ENCODE results near the gene RPS8.
"Not testable (repeated sequence)": the region's sequence is repeated elsewhere in the genome, so short reads cannot be mapped to it uniquely, and the experiment has no call there.

RPS8 gene

DNA sequence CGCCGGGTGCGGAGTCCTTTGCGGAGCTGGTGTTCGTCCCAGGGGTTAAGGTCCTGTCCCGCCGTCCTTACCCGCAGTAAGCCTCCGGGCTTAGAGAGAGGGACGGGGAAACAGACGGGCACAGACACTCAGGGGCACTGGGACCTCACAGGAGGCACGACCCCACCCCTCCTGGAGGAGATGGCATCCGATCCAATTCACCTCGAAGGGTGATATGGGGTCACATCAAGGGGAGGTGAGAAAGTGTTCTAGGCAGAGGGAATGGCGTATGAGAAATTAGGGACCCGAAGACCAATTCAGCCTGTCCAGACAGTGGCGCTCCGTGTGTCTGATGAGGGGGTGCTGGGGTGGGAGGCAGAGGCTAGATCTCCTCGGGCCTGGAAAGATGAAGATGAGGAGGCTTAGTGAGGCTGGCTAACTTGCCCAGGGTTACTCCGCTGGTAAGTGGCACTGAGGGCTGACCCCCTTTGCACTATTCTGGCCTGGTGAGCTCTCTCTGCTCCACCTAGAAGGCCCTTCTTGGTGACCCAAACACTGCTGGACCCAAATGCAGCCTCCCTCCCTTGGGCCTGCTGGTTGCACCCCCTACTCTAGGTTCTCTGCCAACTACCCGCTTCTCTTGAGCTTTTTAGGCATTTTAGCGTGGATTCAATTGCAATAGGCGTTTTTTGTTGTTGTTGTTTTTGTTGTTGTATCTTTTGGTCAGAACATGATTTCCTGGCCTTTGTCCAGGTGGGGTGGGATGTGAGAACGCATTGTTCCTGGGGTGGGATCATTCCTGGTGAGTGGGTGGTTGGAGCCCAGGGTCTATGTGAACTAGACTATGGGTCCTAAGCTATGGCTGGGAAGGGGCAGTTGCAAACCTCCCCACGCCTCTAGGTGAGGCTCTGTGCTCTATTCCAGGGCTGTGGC lies 45.2 kb downstream of the RPS8 start:
- no peak for DNase-seq (ENCODE audit: low spot score)

- DNase-seq (ENCODE audit: low spot score): no peak
Observed at GRCh38 chr1:44821240-44821715, 45.9 kb downstream of the RPS8 start.

DNA sequence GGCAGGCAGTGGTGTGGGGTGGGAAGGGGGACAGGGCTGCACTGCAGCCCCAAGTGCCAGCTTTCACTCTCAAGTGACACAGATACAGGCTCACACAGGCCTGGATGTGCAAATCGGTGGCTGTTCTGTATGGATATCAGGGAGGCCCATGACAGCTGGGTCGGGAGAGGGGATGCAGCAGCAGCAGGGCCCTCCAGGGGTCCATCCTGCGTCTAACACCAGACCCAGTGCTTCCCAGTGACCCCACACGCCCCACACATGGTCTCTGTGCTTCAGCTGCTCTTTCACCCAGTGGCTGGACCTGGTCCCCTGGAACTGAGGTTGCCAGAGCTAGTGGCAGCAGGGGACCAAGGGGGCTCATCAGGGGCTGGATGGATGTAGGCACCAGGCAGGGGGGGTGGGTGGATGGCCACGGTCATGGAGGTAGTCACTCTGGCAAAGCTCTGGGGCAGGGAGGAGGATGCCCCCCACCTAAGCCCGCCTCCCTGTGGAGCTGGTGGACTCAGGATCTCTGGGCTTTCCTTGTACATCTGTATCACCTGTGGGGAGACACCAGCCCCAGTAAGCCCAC lies 46.9 kb downstream of the RPS8 start:
- no peak for DNase-seq (ENCODE audit: low spot score)

- no peak for DNase-seq (ENCODE audit: low spot score)
Observed at GRCh38 chr1:44822981-44823451, 47.7 kb downstream of the RPS8 start.

GRCh38 chr1:44824392-44824791 lies 49.1 kb downstream of the RPS8 start:
- not testable (repeated sequence) for DNase-seq (ENCODE audit: low spot score)

DNA sequence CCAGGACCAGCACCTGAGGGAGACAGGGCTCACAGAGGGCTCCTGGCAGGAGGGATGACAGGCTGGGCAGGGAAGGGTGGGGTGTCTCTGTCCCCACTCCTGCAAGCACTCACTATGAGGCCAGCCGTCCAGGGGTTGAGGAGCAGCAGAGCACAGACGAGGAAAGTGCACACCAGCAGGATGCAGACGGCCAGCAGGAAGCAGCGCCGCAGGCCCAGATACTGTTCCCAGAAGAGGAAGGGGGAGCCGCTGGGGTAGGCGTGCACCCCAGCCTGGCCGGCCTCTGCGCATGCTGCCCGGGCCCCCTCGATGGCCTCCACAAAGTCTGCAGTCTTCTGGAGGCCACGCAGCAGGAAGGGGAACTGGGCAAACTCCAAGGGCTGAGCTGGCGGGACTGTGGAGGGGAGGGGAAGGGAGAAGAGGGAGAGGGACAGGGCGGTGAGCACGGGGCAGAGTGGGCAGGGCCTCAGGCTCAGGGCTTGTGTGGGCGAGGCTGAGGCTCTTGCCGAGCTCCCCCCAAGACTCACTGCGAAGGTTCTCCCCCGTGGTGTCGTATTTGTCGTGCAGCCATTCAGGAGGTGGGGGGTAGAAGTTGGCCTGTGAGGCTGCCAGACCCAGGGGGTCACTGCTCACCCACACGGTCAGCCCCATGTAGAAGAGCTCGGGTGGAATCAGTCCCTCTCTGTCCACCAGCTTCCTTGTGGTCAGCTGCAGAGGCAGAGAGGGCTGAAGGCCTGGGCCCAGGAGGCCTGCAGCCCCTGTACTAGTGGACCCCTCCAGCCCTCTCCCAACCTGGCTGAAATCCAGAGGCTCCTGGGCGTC lies 51.2 kb downstream of the RPS8 start:
- no peak for DNase-seq (ENCODE audit: low spot score)

GRCh38 chr1:44827197-44828002 lies 52.1 kb downstream of the RPS8 start:
- DNase-seq (ENCODE audit: low spot score): no peak

DNA sequence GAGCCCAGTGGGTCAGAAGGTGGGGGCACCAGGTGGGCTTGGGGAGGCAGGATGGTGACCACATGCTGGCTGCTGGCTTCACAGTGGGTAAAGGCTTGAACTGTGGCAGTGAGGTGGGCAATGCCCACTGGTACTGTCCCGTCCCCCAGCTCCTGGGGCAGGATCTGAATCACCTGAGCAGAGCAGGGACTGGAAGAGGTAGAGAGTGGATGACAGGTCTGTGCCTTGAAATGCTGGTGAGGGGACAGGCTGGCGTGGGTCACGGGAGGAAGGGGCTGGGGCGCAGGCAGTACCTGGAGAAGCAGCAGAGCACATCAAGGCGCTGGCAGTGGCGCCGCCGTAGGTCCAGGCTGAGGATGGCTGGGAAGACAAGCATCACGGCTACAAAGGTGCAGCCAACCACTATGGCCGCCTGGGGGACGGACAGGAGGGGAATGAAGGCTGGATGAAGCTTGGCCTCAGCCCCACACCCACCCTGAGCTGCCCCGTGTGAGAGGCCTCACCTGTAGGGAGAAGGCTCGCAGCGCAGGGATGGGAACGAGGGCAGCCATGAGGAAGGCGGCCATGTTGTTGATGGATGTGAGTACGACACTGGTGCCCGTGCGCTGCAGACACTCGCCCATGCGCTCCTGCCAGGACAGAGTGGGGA lies 52.8 kb downstream of the RPS8 start:
- no peak for DNase-seq (ENCODE audit: low spot score)

All from CD4-positive, alpha-beta T cell treated with Interleukin-6 at 100 ng/mL for 8 hours (primary cell).